Transverse colon (tissue), 4 donors: ENCODE results near the gene NHLH1.

Source experiments
- CTCF ChIP-seq, 5 experiments: fragments of 200-600 bp in 3 of 5; fragments of 450-650 bp in 2 of 5; sonication (generic) in 3 of 5; IDR thresholded peaks; 1 replicate in 2 of 5; 2 replicates in 3 of 5; pipeline ENCODE4 v1.5.1; 2016 to 2017; ENCODE audit warnings: antibody characterized with exemption in 5 of 5, inconsistent platforms in 3 of 5, mild to moderate bottlenecking in 2 of 5, moderate library complexity in 1 of 5
- EP300 ChIP-seq: sonication (generic); formaldehyde crosslinking; IDR thresholded peaks from one replicate; pipeline ENCODE4 v1.6.1; 2017; ENCODE audit warnings: antibody characterized with exemption, low read depth
- POLR2A ChIP-seq: fragments of 450-650 bp; IDR thresholded peaks from one replicate; pipeline ENCODE4 v1.6.1; 2016; ENCODE audit warnings: antibody characterized with exemption, mild to moderate bottlenecking, moderate library complexity
- POLR2AphosphoS5 ChIP-seq, 3 donors: sonication (generic); formaldehyde crosslinking; IDR thresholded peaks; one replicate each; pipeline ENCODE4 v1.6.1; 2016; ENCODE audit warnings: antibody characterized with exemption in 3 of 3

- TF ChIP-seq POLR2A (no peak), EP300 (no peak), POLR2AphosphoS5 (IDR thresholded peaks at IDR 0.05) (no peak), CTCF (IDR thresholded peaks at IDR 0.05) (no peak)
Observed at GRCh38 chr1:160363010-160363409, 3.9 kb upstream of the NHLH1 start.
